Smooth muscle cell (in vitro differentiated cells): ENCODE results near the gene VRK3. TPM values are rescaled to one million over a fixed set of nuclear protein-coding genes. Genes with fewer than 3 reads are reported as not detected.
A peak's percentile ranks its signal among the peaks of the same experiment; 100 is the strongest.

ENCODE experiments used
- DNase-seq: peaks from one replicate; lab custom pipeline; 2025; ENCODE audit not compliant: unreplicated experiment; lab: John Stamatoyannopoulos, UW
- H2AFZ ChIP-seq: fragments of 200-600 bp; sonication (generic); 2 replicates; pipeline ENCODE4 v1.6.0; 2016; ENCODE audit warnings: antibody characterized with exemption, low read depth, mild to moderate bottlenecking
- H3F3A ChIP-seq: fragments of 200-600 bp; sonication (generic); 2 replicates; pipeline ENCODE4 v1.6.0; 2017; ENCODE audit warnings: antibody characterized with exemption, low read depth
- H3K27ac ChIP-seq: fragments of 200-600 bp; sonication (generic); 2 replicates; pipeline ENCODE4 v1.5.1; 2016; ENCODE audit warnings: low read depth, mild to moderate bottlenecking
- H3K27me3 ChIP-seq: fragments of 200-600 bp; sonication (generic); 2 replicates; pipeline ENCODE4 v1.6.1; 2016; ENCODE audit warnings: low read depth, mild to moderate bottlenecking
- H3K36me3 ChIP-seq: fragments of 200-600 bp; sonication (generic); 2 replicates; pipeline ENCODE4 v1.5.1; 2016; ENCODE audit warnings: low read depth
- H3K4me1 ChIP-seq: fragments of 200-600 bp; sonication (generic); 2 replicates; pipeline ENCODE4 v1.5.1; 2016; ENCODE audit warnings: low read depth
- H3K4me2 ChIP-seq: fragments of 200-600 bp; sonication (generic); 2 replicates; pipeline ENCODE4 v1.6.0; 2016; ENCODE audit warnings: mild to moderate bottlenecking
- H3K4me3 ChIP-seq: fragments of 200-600 bp; sonication (generic); 2 replicates; pipeline ENCODE4 v1.5.1; 2016; ENCODE audit warnings: mild to moderate bottlenecking
- H3K79me2 ChIP-seq: fragments of 200-600 bp; sonication (generic); 2 replicates; pipeline ENCODE4 v1.6.0; 2016; ENCODE audit warnings: low read depth, mild to moderate bottlenecking
- H3K9ac ChIP-seq: fragments of 200-600 bp; sonication (generic); 2 replicates; pipeline ENCODE4 v1.6.0; 2016; ENCODE audit warnings: low read depth
- H3K9me3 ChIP-seq: fragments of 200-600 bp; sonication (generic); replicated peaks from 2 replicates; pipeline ENCODE4 v1.5.1; 2016; ENCODE audit warnings: low read depth
- H4K20me1 ChIP-seq: fragments of 200-600 bp; sonication (generic); 2 replicates; pipeline ENCODE4 v1.6.0; 2016; ENCODE audit warnings: low read depth
- WGBS: methylation state at CpG from one replicate; pipeline ENCODE4 v1.1.7; 2016; ENCODE audit warnings: low lambda C conversion rate; 5-methylcytosine and 5-hydroxymethylcytosine counted together
- polyA plus RNA-seq: library from polyadenylated mRNA; unstranded; fragments of >200 nt; fragmentation: Nextera tagmentation; extraction: Ambion mirVana; gene quantifications from 2 replicates; pipeline ENCODE4 v1.2.1, GENCODE V29; 2016
- total RNA-seq: library from RNA; depleted of rRNA; stranded (reverse); fragments of >200 nt; gene quantifications from 2 replicates; pipeline ENCODE4 v1.2.3, GENCODE V29; 2014
- TF ChIP-seq, protein P1 (sequence below): fragments of 200-600 bp; sonication (generic); IDR thresholded peaks from 2 replicates; pipeline ENCODE4 v1.5.1; 2017; ENCODE audit warnings: borderline replicate concordance, mild to moderate bottlenecking, antibody characterized with exemption; ENCODE audit not compliant: insufficient read depth, poor library complexity, severe bottlenecking

VRK3 gene
- total and polyA plus RNA-seq, 2 experiments from 2014 or later, result 24.6 to 41.4 TPM

- Histone ChIP-seq H3K4me1 (no peaks in the 10 kb centered on the region), H3K4me2 (no peak overlapping the region), H3K27me3 (no peaks in the 10 kb centered on the region), H2AFZ (no peak overlapping the region), H3K79me2 (no peaks in the 10 kb centered on the region), H3F3A (no peaks in the 10 kb centered on the region), H3K9me3 (no peaks in the 10 kb centered on the region), H3K9ac (no peak overlapping the region), H3K27ac (no peak overlapping the region), H4K20me1 (peaks cover 44% of the 10 kb centered on the region), H3K4me3 (no peak overlapping the region), H3K36me3 (peaks cover 2% of the 10 kb centered on the region)
- TF ChIP-seq, protein P1, sequence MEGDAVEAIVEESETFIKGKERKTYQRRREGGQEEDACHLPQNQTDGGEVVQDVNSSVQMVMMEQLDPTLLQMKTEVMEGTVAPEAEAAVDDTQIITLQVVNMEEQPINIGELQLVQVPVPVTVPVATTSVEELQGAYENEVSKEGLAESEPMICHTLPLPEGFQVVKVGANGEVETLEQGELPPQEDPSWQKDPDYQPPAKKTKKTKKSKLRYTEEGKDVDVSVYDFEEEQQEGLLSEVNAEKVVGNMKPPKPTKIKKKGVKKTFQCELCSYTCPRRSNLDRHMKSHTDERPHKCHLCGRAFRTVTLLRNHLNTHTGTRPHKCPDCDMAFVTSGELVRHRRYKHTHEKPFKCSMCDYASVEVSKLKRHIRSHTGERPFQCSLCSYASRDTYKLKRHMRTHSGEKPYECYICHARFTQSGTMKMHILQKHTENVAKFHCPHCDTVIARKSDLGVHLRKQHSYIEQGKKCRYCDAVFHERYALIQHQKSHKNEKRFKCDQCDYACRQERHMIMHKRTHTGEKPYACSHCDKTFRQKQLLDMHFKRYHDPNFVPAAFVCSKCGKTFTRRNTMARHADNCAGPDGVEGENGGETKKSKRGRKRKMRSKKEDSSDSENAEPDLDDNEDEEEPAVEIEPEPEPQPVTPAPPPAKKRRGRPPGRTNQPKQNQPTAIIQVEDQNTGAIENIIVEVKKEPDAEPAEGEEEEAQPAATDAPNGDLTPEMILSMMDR, result no peak
- DNase-seq, result peak; percentile 62
- 11% methylated on average over 9 of the region's 9 CpGs for WGBS
Observed at GRCh38 chr19:49987159-49987698, 37.9 kb downstream of the VRK3 start.

DNA sequence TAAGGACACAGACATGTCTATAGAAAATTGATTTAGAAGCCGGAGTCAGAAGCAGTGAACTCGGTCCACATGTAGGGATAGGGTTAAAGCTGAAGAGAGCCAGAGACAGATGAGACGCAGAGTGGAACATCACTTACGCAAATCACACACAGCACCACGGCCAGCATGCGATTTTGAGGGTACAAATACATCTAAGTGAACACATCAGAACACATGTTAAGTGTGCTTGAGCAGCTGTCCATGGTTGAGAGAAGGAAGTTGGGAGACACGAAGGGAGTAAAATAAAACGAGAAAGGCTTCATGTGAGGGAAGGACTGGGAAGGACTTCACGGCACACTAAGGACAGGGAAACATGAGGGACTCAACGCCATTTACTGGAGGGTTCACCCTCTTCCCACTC, 38.8 kb downstream of the VRK3 start:
- TF ChIP-seq, protein P1, result no peak
- Histone ChIP-seq H4K20me1 (peaks cover 45% of the 10 kb centered on the region), H3K36me3 (no peaks in the 10 kb centered on the region), H3K4me2 (no peak overlapping the region), H3K4me3 (no peak overlapping the region), H3K27me3 (no peaks in the 10 kb centered on the region), H2AFZ (no peak overlapping the region), H3K9me3 (no peaks in the 10 kb centered on the region), H3K27ac (no peak overlapping the region), H3K9ac (no peak overlapping the region), H3K79me2 (no peaks in the 10 kb centered on the region), H3K4me1 (no peaks in the 10 kb centered on the region), H3F3A (no peaks in the 10 kb centered on the region)
- 92% methylated on average over 10 of the region's 10 CpGs for WGBS
- DNase-seq, result no peak

DNA sequence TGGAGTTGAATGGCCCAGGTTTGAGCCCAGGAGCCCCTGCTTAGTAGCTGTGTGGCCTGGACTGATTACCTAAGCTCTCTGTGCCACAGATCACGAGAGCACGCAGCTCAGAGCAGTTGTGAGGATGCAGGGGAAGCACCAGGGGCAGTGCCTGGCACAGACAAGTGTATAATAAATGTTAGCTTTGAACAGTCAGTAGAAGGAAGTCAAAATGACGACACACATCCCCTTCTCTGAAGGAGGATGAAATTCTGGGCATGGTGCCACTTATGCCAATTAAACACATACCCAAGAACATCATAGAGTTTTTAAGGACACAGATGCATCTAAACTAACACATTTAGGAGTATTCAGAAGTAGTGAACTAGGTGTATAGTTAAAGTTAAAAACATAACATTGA, 39.3 kb downstream of the VRK3 start:
- TF ChIP-seq, protein P1, result no peak
- H3K4me1 ChIP-seq, result no peaks in the 10 kb centered on the region
- H3K36me3 ChIP-seq, result no peaks in the 10 kb centered on the region
- no peak overlapping the region for H3K9ac ChIP-seq
- no peaks in the 10 kb centered on the region for H3K79me2 ChIP-seq
- no peak overlapping the region for H3K4me2 ChIP-seq
- H3F3A ChIP-seq, result no peaks in the 10 kb centered on the region
- H3K27me3 ChIP-seq, result no peaks in the 10 kb centered on the region
- H3K27ac ChIP-seq, result no peak overlapping the region
- peaks cover 45% of the 10 kb centered on the region for H4K20me1 ChIP-seq
- no peak overlapping the region for H3K4me3 ChIP-seq
- DNase-seq, result no peak
- no peak overlapping the region for H2AFZ ChIP-seq
- no peaks in the 10 kb centered on the region for H3K9me3 ChIP-seq
- 91% methylated on average over 3 of the region's 3 CpGs for WGBS

GRCh38 chr19:49984491-49984890, 40.7 kb downstream of the VRK3 start:
- Histone ChIP-seq H3K9me3 (no peaks in the 10 kb centered on the region), H3F3A (no peaks in the 10 kb centered on the region), H3K9ac (no peak overlapping the region), H4K20me1 (peaks cover 41% of the 10 kb centered on the region), H3K4me1 (no peaks in the 10 kb centered on the region), H3K4me3 (no peak overlapping the region), H3K36me3 (no peaks in the 10 kb centered on the region), H3K27ac (no peak overlapping the region), H3K79me2 (no peaks in the 10 kb centered on the region), H3K4me2 (no peak overlapping the region), H3K27me3 (no peaks in the 10 kb centered on the region), H2AFZ (no peak overlapping the region)
- TF ChIP-seq, protein P1, result no peak
- WGBS, result 84% methylated on average over 11 of the region's 11 CpGs
- no peak for DNase-seq
